ENCODE results near the gene EDEM1. TPM values are rescaled to one million over a fixed set of nuclear protein-coding genes. Genes with fewer than 3 reads are reported as not detected.
"Not testable (repeated sequence)": the region's sequence is repeated elsewhere in the genome, so short reads cannot be mapped to it uniquely, and the experiment has no call there.

EDEM1 gene
- polyA plus RNA-seq, 1 donor = 9.7 TPM

DNA sequence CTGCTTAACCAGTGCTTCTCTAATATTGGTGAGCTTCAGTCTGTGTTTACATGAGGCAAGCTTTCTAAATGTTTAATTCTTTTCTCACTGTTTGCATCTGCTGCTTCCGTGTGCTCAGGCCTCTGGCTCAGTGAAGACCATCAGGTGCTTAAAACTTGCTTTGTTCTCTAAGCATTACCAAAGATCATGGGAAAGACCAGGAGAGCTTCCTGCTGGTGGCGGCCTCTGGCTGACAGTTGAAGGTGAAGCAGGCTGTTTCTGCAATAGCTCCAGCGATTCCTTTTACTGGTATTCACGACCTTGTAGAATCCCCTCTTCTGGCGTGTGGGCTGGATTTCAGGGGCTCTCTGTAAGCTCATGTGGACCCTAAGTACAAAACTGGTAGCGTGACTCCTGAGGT lies 45.1 kb downstream of the EDEM1 start:
- DNase-seq (ENCODE audit: low read depth) = no peak

DNA sequence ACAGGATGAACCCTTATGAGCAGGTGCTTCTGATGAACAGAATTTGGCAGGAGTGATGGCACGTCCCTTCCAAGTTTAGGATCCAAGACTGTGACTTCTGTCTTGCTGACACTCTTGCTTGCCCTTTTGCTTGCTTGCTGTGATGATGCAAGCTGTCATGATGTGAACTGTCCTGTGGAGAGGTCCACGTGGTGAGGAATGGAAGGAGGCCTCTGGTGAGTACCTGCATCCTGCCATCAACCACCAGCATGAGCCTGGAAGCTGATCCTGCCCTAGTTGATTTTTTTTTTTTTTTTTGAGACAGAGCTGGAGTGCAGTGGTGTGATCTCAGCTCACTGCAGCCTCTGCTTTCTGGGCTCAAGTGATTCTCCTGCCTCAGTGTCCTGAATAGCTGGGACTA lies 45.5 kb downstream of the EDEM1 start:
- no peak for DNase-seq (ENCODE audit: low read depth)

DNA sequence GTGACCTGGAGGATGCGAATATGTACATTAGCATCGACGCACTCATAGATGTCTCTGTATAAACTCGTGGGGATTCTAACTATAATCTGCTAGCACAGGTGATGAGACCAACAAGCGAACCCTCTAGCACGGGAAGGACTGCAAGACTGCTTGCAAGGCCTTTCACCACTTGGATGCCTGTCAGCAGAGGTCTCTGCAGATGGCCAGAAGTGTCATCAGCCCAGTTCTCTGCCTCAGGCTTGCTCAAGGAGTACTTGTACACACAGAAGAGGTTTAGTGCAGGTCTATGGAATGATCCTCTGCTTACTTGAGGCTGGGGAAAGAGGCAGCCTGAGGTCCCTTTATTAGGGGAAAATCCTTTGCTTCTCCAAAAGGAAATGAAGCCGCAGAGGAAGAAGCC lies 48.1 kb downstream of the EDEM1 start:
- no peak for DNase-seq (ENCODE audit: low read depth)

DNA sequence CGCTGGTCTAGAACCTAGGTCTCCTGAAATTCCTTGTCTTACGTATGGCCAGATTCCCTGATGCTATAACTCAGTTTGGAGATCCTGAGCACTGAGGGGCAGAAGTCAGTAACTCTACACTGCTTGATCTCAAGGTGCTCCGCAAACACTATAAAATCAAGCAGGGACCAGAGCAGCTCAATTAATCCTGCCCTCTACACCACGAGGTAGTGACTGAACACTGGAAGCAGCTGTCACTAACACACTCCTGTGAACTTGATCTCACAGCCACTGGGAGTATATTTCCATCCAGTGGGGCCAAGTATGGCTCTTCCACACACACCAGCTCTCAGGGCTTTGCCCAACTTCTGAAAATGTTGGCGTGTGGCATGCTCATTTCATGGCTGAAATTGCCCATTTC lies 51.0 kb downstream of the EDEM1 start:
- no peak for DNase-seq (ENCODE audit: low read depth)

DNA sequence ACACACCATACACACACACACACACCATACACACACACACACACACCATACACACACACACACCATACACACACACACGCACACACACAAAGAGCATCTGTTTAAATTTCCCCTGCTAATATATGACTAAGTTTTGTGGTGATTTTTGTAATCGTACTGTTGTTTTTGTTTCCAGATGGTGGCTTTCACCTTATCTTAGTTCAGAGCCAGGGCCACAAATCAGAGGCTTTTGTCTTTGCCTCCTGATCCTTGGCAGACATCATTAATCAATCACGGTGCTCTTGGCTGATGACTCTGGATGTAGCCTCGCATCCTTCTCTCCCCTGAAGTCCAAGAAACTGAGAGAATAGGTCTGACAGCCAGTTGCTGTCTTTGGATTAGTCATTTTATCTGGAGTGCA lies 52.1 kb downstream of the EDEM1 start:
- no peak for DNase-seq (ENCODE audit: low read depth)

DNA sequence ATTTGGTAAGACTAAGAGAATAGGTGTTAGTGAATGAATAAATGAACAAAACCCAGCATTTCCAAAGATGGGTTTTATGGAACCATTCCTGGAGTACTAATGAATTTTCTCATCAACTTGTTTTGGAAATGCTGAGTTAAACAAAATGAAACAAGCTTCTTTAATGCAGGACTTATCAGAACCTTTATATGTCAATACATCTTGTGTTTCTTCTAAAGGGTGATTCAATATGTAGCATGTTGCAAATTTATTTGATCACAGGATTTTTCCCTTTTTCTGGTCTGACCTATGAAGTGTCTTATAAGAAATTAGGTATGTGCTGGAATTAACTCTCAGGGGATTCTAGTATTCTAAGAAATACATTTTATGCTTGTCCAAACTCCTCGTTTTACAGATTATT lies 53.2 kb downstream of the EDEM1 start:
- no peak for DNase-seq (ENCODE audit: low read depth)

DNA sequence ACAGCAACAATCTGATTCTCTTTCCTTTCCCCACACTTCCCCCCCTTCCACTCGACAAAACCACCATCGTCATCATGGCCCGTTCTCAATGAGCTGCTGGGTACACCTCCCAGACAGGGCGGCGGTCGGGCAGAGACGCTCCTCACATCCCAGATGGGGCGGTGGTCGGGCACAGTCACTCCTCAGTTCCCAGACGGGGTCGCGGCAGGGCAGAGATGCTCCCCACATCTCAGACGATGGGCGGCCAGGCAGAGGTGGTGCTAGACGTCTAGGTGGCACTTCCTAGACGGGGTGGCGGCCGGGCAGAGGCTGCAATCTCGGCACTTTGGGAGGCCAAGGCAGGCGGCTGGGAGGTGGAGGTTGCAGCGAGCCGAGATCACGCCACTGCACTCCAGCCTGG lies 55.3 kb downstream of the EDEM1 start:
- not testable (repeated sequence) for DNase-seq (ENCODE audit: low read depth)

DNA sequence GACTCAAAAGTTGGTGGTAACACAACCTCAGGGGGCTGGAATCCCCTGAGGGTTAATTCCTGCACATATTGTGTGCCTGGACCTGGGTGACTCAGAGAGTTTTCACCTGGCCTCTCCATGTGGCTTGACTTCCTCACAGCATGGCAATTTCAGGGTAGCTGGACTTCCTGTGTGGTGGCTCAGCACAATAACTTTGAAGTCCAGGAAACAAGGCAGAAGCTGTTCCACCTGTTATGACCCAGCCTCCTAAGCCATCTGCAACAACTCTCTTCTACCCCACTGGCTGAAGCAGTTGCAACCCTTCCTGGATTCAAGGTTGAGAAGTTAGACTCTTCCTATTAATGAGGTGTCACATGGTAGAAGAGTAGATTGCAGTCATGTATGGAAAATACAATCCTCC lies 58.4 kb downstream of the EDEM1 start:
- DNase-seq (ENCODE audit: low read depth) = no peak

DNA sequence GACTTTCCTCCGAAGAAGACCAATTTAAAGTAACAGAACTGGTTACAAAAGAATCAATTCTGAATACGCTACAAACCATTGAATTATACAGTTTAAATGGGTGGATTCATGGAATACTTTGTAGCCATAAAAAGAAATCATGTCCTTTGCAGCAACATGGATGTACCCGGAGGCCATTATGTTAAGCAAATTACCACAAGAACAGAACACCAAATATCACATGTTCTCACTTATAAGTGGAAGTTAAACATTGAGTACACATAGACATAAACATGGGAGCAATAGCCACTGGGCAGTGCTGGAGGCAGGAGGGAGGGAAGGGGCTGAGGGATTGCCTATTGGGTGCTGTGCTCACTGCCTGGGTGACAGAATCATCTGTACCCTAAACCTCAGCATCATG lies 61.3 kb downstream of the EDEM1 start:
- DNase-seq (ENCODE audit: low read depth) = no peak

DNA sequence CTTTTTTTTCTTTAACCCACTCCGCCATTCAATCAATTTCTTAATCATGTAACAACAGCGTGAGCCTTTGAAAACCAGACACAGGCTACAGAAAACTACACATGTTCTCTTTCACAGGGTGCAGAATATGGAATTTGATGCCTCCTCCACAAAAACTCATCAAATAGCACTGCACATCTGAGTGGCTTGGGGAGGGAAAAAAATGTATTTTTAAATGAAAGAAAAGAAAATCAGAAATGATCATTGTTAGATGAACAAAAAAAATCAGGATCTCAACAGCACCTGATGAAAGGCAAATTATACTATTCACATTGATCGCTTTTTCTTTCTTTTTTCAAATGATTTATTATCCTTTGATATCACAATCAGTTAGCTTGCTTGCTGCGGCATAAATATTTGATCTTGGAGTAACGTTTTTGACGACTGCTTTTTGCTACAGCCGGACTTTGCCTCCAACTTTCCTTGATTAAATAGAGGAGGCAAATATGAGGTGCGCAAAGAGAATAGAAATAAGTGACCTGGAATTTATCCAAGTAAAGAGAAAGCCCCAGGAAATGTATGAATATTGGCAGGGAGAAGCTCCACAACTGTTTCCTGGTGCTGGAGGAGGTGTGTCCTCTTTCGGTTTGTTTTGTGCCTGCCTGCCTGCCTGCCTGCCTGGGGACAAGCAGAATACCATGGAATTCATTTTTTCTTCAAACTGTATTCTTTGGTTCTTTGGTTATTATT lies 63.1 kb downstream of the EDEM1 start:
- DNase-seq (ENCODE audit: low read depth) = no peak

DNA sequence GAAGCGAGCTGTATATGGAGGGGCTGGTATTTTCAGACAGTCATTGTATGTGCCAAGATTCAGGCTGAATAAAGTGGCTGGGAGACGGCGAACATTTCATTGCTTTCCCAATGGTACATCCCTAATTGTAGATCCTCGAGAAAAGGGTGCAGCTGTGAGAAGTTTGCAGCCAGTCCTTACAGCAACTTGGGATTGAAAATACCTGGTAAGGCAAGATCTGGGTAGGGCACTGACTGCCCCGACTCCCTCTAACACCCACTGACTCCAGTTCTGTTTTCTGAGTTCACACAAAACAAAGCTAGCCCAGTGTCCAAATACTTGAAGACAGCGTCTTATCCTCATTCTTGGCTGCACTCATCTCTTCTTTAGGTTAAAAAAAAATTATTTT lies 63.7 kb downstream of the EDEM1 start:
- DNase-seq (ENCODE audit: low read depth) = no peak

DNA sequence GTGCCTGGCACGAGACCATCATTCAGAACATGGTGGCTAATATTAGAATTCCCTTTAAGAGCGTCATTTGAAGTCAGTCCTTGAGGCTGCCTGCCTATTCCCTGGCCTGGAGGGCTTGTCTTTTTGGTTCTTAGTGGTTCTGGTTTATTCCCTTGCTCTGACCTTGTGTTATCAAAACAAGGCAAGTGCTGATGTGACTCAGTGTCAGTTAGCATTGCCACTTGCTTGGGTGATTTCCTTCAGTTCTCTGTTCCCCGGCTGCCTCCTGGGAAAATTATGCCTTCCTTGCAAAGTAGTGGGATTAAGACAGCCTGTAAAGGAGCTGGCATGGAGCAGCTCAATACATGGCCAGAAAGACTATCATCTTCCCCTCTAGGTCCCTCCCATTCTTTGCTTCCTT lies 64.6 kb downstream of the EDEM1 start:
- DNase-seq (ENCODE audit: low read depth) = no peak

DNA sequence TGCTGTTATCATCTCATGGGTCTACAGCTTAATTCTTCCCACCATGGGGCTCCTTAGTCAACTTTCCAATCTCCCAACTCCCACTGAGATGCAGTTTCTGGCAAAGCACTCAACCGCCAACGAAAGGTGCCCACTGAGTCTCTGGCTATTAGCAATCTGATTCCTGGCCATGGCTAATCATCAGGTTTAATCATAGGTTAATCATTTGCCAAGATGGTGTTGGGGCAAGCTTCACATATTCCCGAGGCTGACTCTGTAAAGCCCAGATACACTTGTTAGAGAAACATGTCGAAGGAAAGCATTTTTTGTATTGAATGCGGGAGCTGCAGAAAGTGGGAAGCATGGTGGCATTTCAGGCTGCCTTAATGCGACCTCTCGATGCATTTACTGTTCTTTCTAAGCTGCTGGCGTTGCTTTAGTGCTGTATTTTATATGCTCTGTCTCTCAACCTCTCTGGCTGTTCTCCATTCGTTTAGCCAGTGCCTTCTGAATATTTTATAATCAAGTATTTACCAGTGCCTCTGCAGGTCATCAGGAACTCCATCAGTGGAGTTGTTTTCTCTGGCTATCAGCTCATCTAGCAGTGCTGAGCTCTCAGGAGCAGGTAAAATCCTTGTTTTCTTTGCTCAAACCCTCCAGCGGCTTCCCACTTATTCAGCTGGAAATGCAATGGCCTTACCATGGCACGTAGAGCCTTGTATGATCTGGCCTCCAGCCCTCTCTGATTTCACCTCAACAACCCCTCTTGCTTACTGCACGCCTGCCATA lies 67.0 kb downstream of the EDEM1 start:
- no peak for DNase-seq (ENCODE audit: low read depth)

DNA sequence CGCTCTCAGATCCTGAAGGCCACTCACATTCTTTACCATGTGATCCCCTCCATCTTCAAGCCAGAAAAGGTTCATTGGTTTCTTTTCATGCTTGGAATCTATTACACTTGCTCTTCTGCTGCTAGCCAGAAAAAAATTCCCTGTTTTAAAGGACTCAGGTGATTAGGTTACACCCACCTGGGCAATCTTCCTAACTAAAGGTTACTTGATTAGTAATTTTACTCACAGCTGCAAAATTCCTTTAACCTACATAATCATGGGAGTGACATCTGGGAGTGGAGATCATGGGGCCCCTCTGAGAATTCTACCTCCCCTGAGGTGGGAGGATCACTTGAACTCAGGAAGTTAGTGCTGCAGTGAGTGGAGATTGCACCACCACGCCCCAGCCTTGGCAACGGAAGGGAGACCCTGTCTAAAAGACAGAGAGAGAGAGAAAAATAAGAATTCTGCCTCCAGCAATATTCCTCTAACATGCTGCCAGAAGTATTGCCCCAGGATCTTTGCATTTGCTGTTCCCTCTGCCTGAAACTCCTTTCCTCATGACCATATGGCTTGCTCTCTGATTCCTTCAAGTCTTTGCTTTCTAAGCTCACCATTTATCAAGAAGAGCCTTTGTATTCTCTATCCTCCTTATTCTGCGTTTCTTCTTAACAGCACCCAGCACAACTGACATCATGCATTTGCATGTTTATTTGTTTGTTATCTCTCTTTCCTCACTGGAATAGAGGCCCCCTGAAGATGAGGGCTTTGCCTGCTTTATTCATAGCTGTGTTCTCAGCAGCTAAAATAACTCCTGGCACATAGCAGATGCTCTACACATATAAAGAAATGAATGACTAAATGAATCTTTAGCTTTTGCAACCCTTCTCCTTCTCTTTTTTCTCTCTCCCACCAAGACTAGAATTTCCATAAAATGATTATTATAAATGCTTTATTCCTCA lies 68.2 kb downstream of the EDEM1 start:
- DNase-seq (ENCODE audit: low read depth) = no peak

DNA sequence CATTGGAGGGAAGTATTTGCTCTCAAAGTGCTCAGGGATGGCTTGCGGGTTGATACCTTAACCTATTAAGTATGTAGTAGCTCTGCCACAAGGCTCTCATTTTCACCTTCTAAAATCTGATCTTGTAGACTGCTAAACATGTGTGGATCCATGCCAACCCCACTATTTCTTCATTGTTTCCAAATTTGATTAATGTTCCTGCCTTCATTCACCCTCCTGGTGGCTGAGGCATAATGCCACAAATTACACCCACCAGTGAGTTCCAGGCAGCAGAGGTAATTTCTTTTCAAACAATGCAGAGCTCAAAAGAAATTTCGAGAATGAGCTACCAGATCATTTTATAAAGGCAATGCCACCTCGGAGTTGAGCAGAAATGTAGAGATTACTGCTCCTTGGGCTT lies 71.0 kb downstream of the EDEM1 start:
- DNase-seq (ENCODE audit: low read depth) = no peak

DNA sequence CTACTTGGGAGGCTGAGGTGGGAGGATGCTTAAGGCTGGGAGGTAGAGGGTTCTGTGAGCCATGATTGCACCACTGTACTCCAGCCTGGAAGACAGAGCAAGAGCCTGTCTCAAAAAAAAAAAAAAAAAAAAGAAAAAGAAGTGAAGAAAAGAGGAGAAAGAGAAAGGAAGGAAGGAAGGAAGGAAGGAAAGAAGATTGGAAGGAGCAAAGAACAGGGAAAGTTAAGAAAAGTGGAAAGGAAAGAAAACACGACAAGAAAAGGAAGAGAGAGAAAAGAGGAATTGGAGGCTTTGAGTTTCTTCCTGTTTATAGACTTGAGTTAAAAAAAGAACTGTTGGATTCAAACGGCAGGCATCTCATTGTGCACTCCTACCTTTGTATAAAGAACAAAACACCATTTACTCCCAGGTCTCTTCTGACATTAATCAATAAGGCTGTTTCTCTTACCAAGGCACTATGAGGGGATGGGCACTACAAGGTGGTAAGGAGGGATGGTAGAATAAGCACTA lies 73.5 kb downstream of the EDEM1 start:
- no peak for DNase-seq (ENCODE audit: low read depth)

DNA sequence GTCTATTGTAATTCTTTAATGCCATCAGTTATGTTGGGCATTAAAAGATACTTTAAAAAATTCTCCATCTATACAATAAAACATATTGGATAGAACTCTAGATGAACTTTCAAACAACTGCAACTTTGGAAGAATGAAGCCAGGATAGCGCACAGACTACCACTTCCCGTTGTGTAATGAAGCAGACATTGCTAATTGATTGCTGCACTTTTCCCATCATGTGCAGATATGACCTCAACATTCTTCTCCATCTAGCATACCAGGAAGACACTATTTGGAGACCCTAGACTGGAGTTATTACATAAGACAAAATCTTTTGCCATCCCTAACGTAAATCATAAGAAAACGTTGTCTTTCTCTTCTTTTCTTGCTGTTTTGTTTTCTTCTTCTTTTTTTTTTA lies 75.0 kb downstream of the EDEM1 start:
- no peak for DNase-seq (ENCODE audit: low read depth)

DNA sequence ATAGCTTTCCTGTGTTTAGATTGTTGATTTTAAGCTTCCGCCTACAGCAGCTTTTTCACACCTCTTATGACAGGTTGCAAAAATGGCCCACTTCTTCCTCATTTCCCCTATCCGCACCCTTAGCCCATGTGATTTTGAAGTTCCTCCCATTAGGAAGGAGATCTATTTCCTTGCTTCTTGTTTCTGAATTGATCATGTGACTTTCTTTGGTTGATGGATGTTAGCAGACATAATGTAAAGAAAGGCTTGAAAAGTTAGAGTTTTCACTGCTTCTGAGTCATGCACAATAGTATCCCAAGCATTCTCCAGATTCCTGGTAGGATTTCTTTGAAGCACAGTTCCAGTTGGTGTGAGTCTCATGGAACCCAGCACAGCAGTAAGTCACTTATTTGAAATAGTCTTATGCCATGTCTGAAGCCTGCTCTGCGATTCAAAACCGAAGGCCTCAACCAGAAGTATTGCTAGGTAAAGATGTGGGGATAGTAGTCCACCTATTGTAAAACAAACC lies 76.6 kb downstream of the EDEM1 start:
- DNase-seq (ENCODE audit: low read depth) = no peak

DNA sequence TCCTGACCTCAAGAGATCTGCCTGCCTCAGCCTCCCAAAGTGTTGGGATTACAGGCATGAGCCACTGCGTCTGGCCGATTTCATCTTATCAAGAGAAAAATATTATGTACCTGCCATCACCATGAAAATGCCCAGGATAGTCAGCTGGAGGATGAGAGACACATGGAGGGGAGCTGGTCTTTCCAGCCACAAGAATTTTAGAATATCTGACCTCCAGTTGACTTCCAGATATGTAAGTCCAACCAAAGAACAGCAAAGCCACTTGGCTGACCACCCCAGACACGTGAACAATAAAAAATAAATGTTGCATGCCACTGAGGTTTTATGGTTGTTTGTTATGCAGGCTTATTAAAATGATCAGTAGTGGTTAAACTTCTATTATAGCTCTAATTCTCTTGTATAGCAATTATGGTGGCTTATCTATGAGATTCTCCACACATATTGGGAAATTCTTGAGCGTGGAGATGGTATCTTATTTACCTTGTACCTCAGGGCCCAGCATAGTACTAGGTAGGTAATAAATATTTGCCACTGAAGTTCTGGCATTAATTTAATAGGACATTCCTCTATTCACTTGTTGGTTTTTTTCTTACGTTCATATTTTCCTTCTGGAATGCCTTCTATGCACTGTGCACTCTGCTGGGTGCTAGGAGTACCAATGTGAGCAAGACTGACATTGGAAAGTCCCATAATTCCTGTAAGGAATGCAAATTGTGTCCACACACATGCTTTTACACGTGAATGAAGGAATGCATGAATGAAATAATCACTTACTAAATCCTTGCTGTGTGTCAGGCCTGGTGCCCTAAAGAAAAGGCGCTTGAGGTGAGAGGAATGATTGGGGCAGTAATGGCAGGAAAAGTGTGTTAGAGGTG lies 77.6 kb downstream of the EDEM1 start:
- DNase-seq (ENCODE audit: low read depth) = no peak

DNA sequence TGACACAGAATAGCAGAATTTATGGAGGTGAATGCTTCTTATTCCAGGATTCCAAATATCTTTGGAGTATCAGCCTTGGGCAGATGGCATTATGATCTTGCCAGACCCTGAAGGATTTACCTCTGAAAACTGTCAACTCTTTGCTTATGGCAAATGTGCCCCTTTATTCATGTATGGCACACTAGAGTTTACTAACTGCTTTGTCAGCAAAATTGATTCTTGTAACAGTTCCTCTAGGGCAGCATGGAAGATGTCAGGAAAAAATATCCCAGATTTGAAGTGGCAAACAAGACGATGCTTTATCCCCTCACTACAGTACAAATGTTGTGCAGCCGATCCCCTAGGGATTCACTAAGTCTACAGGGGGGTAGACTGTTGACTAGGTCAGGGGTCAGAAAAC lies 79.7 kb downstream of the EDEM1 start:
- no peak for DNase-seq (ENCODE audit: low read depth)

DNA sequence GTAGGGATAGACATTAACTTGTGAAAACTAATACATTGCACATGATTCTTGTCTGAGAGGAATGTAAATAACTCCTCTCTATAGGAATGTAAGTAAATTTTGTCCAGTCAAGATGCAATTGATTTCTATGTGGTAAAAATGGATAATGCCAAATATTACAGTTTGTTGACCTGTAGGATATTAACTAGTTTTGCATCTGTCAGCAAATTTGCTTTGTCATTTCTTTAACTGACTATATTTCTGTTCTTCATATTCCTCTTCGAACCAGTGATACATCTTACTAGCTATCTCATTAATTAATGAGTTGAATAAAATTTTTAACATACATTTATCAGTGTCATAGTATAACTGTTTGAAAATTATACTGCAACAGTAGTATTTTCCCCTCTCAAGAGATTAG lies 80.4 kb downstream of the EDEM1 start:
- no peak for DNase-seq (ENCODE audit: low read depth)
